Loucy (cell line): ENCODE measurements around the gene MGRN1.

ENCODE experiments used
- H2AFZ ChIP-seq: fragments of 200-600 bp; sonication (generic); 2 replicates; pipeline ENCODE4 v1.6.0; 2016; ENCODE audit warnings: antibody characterized with exemption, mild to moderate bottlenecking, low read length, moderate library complexity
- H3F3A ChIP-seq: fragments of 200-600 bp; 2 replicates; pipeline ENCODE4 v1.6.0; 2016; ENCODE audit warnings: antibody characterized with exemption, low read depth, mild to moderate bottlenecking
- H3K27me3 ChIP-seq: fragments of 200-600 bp; sonication (generic); 2 replicates; pipeline ENCODE4 v1.6.1; 2014; ENCODE audit warnings: low read length, mild to moderate bottlenecking; ENCODE audit not compliant: insufficient read depth, poor library complexity, severe bottlenecking
- H3K36me3 ChIP-seq: fragments of 200-600 bp; sonication (generic); 2 replicates; pipeline ENCODE4 v1.6.1; 2016; ENCODE audit warnings: low read length; ENCODE audit not compliant: insufficient read depth
- H3K4me1 ChIP-seq: fragments of 200-600 bp; sonication (generic); 2 replicates; pipeline ENCODE4 v1.5.1; 2014; ENCODE audit warnings: low read length, mild to moderate bottlenecking; ENCODE audit not compliant: insufficient read depth, poor library complexity, severe bottlenecking
- H3K4me2 ChIP-seq: fragments of 200-600 bp; sonication (generic); 2 replicates; pipeline ENCODE4 v1.6.0; 2014; ENCODE audit warnings: antibody characterized with exemption, low read length, low read depth, mild to moderate bottlenecking; ENCODE audit not compliant: poor library complexity, severe bottlenecking
- H3K4me3 ChIP-seq: fragments of 200-600 bp; sonication (generic); 2 replicates; pipeline ENCODE4 v1.5.1; 2014; ENCODE audit warnings: low read length, mild to moderate bottlenecking, mixed read lengths; ENCODE audit not compliant: poor library complexity, severe bottlenecking
- H3K79me2 ChIP-seq: fragments of 200-600 bp; sonication (generic); 2 replicates; pipeline ENCODE4 v1.6.1; 2014; ENCODE audit warnings: low read length; ENCODE audit not compliant: insufficient read depth
- H3K9ac ChIP-seq: fragments of 200-600 bp; sonication (generic); 2 replicates; pipeline ENCODE4 v1.6.0; 2014; ENCODE audit warnings: mild to moderate bottlenecking, low read depth, low read length, moderate library complexity; ENCODE audit not compliant: poor library complexity, severe bottlenecking
- H3K9me2 ChIP-seq: fragments of 200-600 bp; sonication (generic); replicated peaks from 2 replicates; pipeline ENCODE4 v1.6.1; 2016; ENCODE audit warnings: low read depth, low read length, mixed read lengths
- H3K9me3 ChIP-seq: fragments of 200-600 bp; sonication (generic); 2 replicates; pipeline ENCODE4 v1.6.1; 2014; ENCODE audit warnings: mild to moderate bottlenecking, antibody characterized with exemption, low read length, low read depth; ENCODE audit not compliant: insufficient read depth
- H4K20me1 ChIP-seq: fragments of 200-600 bp; sonication (generic); 2 replicates; pipeline ENCODE4 v1.6.0; 2014; ENCODE audit warnings: antibody characterized with exemption, low read length, mild to moderate bottlenecking; ENCODE audit not compliant: insufficient read depth, poor library complexity, severe bottlenecking
- EZH2phosphoT487 ChIP-seq: fragments of 200-600 bp; IDR thresholded peaks from 2 replicates; pipeline ENCODE4 v1.6.1; 2018; ENCODE audit warnings: antibody characterized with exemption, mild to moderate bottlenecking, moderate library complexity, borderline replicate concordance
- TF ChIP-seq, protein P1 (sequence below): fragments of 200-600 bp; sonication (generic); conservative IDR thresholded peaks from 2 replicates; pipeline ENCODE4 v1.5.1; 2014; ENCODE audit warnings: mild to moderate bottlenecking, antibody characterized with exemption, low read length

Gene MGRN1

DNA sequence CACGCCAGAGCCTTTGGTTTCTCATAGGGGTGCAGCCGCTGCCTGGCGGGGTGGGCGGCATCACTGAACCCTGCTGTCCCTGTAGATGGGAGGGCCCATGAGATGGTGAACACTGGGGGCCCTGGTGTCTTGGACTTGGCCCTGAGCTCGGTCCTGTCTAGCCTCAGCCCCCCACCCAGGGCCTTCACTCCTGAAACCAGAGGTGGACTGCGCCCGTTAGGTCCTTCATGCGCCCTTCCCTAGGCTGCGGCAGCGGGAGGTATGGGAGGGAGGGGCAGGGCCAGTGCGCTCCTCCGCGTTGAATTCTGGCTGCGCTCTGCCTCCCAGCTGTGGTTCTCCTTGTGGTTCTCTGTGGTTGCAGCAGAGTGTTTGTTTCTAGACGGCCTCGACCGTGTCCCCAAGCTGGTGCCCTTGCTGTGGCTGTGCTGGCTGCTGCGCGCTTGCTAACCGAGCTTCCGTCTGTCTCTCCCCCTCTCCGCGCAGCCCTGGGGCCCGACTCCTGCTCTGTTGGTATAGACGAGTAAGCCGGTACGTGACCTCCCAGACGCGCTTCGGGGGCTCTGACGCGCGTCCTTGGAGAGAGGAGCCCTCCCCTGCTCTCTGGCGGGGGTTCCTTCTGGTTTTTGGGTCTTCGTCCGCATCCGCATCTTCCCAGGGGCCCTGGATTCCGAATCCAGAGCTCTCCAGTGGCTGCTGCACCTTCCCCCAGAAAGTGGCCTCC is 61.3 kb downstream of the MGRN1 start:
- Histone ChIP-seq H3K36me3 (no peaks in the 10 kb centered on the region), H3K79me2 (no peaks in the 10 kb centered on the region)

DNA sequence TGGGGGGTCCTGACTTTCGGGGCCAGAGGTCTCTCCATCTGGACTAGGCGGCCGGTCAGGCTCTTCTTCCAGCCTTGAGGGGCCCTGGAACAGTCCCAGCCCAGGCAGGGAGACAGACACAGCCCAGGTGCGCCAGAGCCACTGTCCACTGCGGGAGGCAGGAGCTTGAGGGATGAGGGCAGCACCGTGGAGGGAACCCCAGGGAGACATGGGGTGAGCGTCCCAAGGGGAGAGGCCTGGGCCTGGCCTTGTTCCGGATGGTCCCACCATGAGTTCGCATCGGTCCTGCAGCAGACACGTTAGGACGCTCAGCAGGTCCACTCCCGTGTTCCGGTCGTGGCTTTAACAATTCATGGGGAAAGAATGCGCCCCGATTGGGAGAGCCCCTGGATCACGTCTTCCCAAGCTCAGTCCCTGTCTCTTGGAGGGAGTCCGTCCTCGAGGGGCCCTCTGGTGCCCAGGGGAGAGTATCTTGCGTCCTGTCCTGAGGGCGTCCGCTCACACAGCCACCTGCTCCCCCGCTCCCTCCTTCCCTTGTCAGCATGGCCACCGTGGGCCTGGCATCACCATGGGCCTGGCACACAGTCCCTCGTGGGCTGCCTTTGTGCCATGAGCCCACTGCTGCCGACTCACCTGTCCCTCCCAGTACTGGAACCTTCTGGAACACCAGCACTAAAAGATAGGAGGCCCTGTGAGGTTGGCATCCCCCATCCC is 62.0 kb downstream of the MGRN1 start:
- Histone ChIP-seq H3K4me1 (no peaks in the 10 kb centered on the region), H3K4me3 (no peak overlapping the region), H3K27me3 (no peaks in the 10 kb centered on the region), H3K9me3 (no peaks in the 10 kb centered on the region), H3K9me2 (no peaks in the 10 kb centered on the region), H3F3A (no peaks in the 10 kb centered on the region), H4K20me1 (no peaks in the 10 kb centered on the region), H3K36me3 (no peaks in the 10 kb centered on the region), H2AFZ (no peak overlapping the region), H3K4me2 (no peak overlapping the region), H3K79me2 (no peaks in the 10 kb centered on the region), H3K9ac (no peak overlapping the region)
- TF ChIP-seq EZH2phosphoT487: no peak
- TF ChIP-seq, protein P1, sequence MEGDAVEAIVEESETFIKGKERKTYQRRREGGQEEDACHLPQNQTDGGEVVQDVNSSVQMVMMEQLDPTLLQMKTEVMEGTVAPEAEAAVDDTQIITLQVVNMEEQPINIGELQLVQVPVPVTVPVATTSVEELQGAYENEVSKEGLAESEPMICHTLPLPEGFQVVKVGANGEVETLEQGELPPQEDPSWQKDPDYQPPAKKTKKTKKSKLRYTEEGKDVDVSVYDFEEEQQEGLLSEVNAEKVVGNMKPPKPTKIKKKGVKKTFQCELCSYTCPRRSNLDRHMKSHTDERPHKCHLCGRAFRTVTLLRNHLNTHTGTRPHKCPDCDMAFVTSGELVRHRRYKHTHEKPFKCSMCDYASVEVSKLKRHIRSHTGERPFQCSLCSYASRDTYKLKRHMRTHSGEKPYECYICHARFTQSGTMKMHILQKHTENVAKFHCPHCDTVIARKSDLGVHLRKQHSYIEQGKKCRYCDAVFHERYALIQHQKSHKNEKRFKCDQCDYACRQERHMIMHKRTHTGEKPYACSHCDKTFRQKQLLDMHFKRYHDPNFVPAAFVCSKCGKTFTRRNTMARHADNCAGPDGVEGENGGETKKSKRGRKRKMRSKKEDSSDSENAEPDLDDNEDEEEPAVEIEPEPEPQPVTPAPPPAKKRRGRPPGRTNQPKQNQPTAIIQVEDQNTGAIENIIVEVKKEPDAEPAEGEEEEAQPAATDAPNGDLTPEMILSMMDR: no peak

More for the DNA sequence above, 61.3 kb downstream of the MGRN1 start:
- Histone ChIP-seq H3K4me3 (no peak overlapping the region), H3K9me2 (no peaks in the 10 kb centered on the region), H3K4me1 (no peaks in the 10 kb centered on the region), H3K9ac (no peak overlapping the region), H3F3A (no peaks in the 10 kb centered on the region), H2AFZ (no peak overlapping the region), H3K27me3 (no peaks in the 10 kb centered on the region), H3K9me3 (no peaks in the 10 kb centered on the region), H3K4me2 (no peak overlapping the region), H4K20me1 (no peaks in the 10 kb centered on the region)
- TF ChIP-seq, protein P1: no peak
- TF ChIP-seq EZH2phosphoT487: no peak

DNA sequence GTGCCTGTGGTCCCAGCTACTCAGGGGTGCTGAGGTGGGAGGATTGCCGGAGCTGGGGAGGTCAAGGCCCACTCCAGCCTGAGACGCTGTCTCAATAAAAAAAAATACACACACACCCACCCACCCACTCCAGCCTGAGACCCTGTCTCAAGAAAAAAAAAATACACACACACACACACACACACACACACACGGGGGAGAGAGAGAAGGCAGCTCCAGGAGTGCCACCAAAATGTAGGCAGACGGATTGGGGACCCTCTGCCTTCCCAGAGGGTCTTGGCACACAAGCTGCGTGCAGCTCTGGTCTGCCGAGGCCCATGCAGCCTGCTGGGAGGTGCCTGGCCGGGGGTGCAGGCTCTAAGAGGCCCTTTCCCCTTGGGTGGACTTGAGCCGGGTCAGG is 62.8 kb downstream of the MGRN1 start:
- no peak for TF ChIP-seq EZH2phosphoT487
- TF ChIP-seq, protein P1: no peak
- Histone ChIP-seq H3K4me3 (no peak overlapping the region), H3K9me3 (no peaks in the 10 kb centered on the region), H4K20me1 (no peaks in the 10 kb centered on the region), H3K79me2 (no peaks in the 10 kb centered on the region), H3K9ac (no peak overlapping the region), H3K4me1 (no peaks in the 10 kb centered on the region), H3F3A (no peaks in the 10 kb centered on the region), H3K4me2 (no peak overlapping the region), H3K36me3 (no peaks in the 10 kb centered on the region), H3K27me3 (no peaks in the 10 kb centered on the region), H3K9me2 (no peaks in the 10 kb centered on the region), H2AFZ (no peak overlapping the region)
